Measurements from ENCODE around the gene IFNA10. TPM values are rescaled to one million over a fixed set of nuclear protein-coding genes. Genes with fewer than 3 reads are reported as not detected.

The IFNA10 gene
- total and polyA plus RNA-seq, 9 of the 15 experiments (the other 6 are each of a cell fraction or from before 2014, with no cell fraction given) = not detected

GRCh38 chr9:21165516-21165915 is 41.4 kb downstream of the IFNA10 start:
- in situ Hi-C loops (cut with MboI) = no loop called here
- Histone ChIP-seq H3K4me3 (no peak overlapping the region), H3K9me3 (replicated peaks; ENCODE audit: control insufficient read depth, insufficient read depth, low read depth, low read length) (no peaks in the 10 kb centered on the region), H3K9me1 (ENCODE audit: control insufficient read depth, insufficient read depth, low read length) (no peaks in the 10 kb centered on the region), H4K20me1 (replicated peaks; ENCODE audit: control insufficient read depth, insufficient read depth, low read length) (no peaks in the 10 kb centered on the region), H3K36me3 (ENCODE audit: control insufficient read depth, insufficient read depth, low read length) (no peaks in the 10 kb centered on the region), H3K4me2 (ENCODE audit: insufficient read depth, low read length) (no peak overlapping the region), H3K27me3 (ENCODE audit: control insufficient read depth in 2 of 2, insufficient read depth in 2 of 2, low read length in 2 of 2) (no peaks in the 10 kb centered on the region), H3K9ac (ENCODE audit: insufficient read depth in 1 of 2, low read depth in 2 of 2, low read length in 2 of 2) (no peak overlapping the region), H3K27ac (ENCODE audit: extremely low read depth, low read depth, low read length) (no peak overlapping the region), H2AFZ (ENCODE audit: low read depth, low read length) (no peak overlapping the region), H3K79me2 (ENCODE audit: control insufficient read depth, insufficient read depth, low read length) (no peaks in the 10 kb centered on the region), H3K4me1 (replicated peaks in 1 of 2; ENCODE audit: control insufficient read depth in 2 of 2, insufficient read depth in 2 of 2, low read length in 2 of 2) (no peaks in the 10 kb centered on the region)
- no peak for TF ChIP-seq NKRF (IDR thresholded peaks at IDR 0.05; ENCODE audit: borderline replicate concordance)
- TF ChIP-seq, protein P1, sequence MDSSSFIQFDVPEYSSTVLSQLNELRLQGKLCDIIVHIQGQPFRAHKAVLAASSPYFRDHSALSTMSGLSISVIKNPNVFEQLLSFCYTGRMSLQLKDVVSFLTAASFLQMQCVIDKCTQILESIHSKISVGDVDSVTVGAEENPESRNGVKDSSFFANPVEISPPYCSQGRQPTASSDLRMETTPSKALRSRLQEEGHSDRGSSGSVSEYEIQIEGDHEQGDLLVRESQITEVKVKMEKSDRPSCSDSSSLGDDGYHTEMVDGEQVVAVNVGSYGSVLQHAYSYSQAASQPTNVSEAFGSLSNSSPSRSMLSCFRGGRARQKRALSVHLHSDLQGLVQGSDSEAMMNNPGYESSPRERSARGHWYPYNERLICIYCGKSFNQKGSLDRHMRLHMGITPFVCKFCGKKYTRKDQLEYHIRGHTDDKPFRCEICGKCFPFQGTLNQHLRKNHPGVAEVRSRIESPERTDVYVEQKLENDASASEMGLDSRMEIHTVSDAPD (CRISPR knock-in tag; IDR thresholded peaks at IDR 0.05) = no peak
- no peak for TF ChIP-seq FOXJ3 (CRISPR knock-in tag; IDR thresholded peaks at IDR 0.05)
- TF ChIP-seq, protein P2, sequence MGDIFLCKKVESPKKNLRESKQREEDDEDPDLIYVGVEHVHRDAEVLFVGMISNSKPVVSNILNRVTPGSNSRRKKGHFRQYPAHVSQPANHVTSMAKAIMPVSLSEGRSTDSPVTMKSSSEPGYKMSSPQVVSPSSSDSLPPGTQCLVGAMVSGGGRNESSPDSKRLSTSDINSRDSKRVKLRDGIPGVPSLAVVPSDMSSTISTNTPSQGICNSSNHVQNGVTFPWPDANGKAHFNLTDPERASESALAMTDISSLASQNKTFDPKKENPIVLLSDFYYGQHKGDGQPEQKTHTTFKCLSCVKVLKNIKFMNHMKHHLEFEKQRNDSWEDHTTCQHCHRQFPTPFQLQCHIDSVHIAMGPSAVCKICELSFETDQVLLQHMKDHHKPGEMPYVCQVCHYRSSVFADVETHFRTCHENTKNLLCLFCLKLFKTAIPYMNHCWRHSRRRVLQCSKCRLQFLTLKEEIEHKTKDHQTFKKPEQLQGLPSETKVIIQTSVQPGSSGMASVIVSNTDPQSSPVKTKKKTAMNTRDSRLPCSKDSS (IDR thresholded peaks at IDR 0.05; ENCODE audit: low read depth, partially characterized antibody) = no peak
- TF ChIP-seq ZNF445 (CRISPR knock-in tag; IDR thresholded peaks at IDR 0.05; ENCODE audit: low read depth) = no peak
- TF ChIP-seq ZNF41 (CRISPR knock-in tag; conservative IDR thresholded peaks at IDR 0.05) = no peak
- no peak for TF ChIP-seq POLR2G (IDR thresholded peaks at IDR 0.05; ENCODE audit: low read depth, low read length)
- intact Hi-C loops (cut with micrococcal nuclease) = no loop called here
- ChIA-PET CTCF (ENCODE audit: low intra/inter-chr PET ratio) (no interaction called here), POLR2A (no interaction called here)
- WGBS (ENCODE audit: insufficient coverage, low coverage, missing lambda C conversion rate) = no CpG with 5 or more reads among the region's 1 CpG
- no peak for FAIRE-seq
- no peak for DNase-seq (ENCODE audit: extremely low read depth in 1 of 4, low spot score in 3 of 4)
- BruUV-seq (replicated peaks) = no TSS peak
- ATAC-seq = no peak
